Measurements from ENCODE around the gene NNT.

The NNT gene

GRCh38 chr5:43753069-43753468, 150.1 kb downstream of the NNT start:
- no peak for TF ChIP-seq TOX (CRISPR knock-in tag; IDR thresholded peaks at IDR 0.05; ENCODE audit: borderline replicate concordance)
- no peak for TF ChIP-seq ZFP30 (CRISPR knock-in tag; IDR thresholded peaks at IDR 0.05)
- no peak for TF ChIP-seq ZNF565 (CRISPR knock-in tag; conservative IDR thresholded peaks at IDR 0.05; ENCODE audit: low read depth)
- TF ChIP-seq TSHZ2 (CRISPR knock-in tag; IDR thresholded peaks at IDR 0.05) = no peak
- no peak for TF ChIP-seq POU6F1 (CRISPR knock-in tag; IDR thresholded peaks at IDR 0.05; ENCODE audit: borderline replicate concordance, low read depth)
- TF ChIP-seq RARB (CRISPR knock-in tag; IDR thresholded peaks at IDR 0.05) = no peak

More at GRCh38 chr5:43753069-43753468, 150.1 kb downstream of the NNT start:
- no peak for ATAC-seq
